Right forelimb (tissue), 1 donor: ENCODE results near the gene SCYGR1.
"Not testable (repeated sequence)": the region's sequence is repeated elsewhere in the genome, so short reads cannot be mapped to it uniquely, and the experiment has no call there.

Experiments
- DNase-seq: peaks from one replicate; pipeline ENCODE4 v3.0.0-alpha.2; 2018

Gene SCYGR1

GRCh38 chr2:227402321-227402720 lies 14.6 kb upstream of the SCYGR1 start:
- DNase-seq: no peak

- DNase-seq: no peak
Measured at GRCh38 chr2:227401550-227401949, 13.8 kb upstream of the SCYGR1 start.

- DNase-seq: no peak
Measured at GRCh38 chr2:227398684-227399670, 11.2 kb upstream of the SCYGR1 start.

- DNase-seq: no peak
Measured at GRCh38 chr2:227397562-227397961, 9.8 kb upstream of the SCYGR1 start.

GRCh38 chr2:227395556-227395955 lies 7.8 kb upstream of the SCYGR1 start:
- no peak for DNase-seq

DNA sequence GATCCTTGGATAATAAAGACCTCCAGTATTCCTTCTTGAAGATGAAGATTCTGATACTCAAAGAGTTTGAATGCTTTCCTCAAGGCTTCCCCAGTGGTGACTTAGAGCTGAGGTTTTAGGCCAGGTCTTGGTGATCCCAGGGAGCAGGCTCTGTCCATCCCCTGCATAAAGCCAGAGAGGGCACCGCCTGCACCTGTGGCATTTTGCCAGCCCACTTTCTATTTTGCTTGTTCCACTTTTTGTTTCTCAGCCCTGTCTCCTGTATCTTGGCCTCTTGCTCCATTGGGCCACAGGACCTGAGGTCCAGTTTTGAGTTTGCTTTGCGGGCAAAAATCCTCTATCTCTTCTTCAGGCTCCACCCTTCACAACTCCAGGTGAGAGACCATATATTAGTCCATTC lies 6.7 kb upstream of the SCYGR1 start:
- DNase-seq: no peak

DNA sequence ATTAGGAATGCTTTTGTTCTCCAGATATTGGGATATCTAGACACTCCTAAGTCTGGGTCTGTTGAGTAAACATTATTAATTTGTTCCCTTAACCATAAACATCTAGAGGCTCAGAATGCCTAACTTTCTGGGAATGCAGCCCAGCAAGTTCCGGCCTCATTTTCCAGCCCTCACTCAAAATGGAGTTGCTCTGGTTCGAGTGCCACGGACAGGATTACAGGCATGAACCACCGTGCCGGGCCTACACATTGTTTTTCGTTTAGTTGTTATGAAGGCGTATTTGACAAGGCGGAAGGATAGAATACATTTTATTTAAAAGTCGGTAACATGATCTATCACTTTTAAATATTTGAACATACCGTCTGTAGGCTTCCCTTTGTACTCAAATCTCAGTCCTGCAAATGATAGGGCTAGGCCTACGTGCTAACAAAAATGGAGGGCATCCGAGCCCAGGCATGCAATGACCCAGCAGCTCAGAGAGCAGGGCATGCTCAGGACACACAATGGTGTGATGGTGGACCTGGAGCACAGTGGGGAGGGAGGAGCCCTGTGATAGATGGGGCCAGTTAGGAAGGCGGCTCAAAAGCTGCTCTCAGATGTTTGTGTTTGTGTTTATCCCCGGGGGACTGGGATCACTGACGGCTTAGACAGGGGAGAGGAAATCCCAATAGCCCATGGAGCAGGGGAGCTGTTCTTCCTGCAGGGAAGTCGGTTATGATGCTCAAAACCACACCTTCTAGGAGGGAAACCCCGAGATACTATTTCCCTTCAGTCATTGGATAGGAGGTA lies 2.9 kb upstream of the SCYGR1 start:
- no peak for DNase-seq

DNA sequence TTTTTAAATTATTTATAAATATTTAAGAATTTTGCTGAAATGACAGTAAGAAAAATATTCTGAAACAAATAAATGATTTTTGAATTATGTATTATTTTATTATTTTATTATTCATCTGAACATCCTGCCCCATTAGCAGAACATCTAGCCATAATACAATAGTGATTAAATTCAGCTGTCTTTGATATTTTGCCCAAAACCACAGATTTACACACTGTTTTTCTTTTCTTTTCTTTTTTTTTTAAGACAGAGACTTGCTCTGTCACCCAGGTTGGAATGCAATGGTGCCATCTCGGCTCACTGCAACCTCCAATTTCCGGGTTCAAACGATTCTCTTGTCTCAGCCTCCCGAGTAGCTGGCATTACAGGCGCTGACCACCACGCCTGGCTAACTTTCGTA lies 1.9 kb upstream of the SCYGR1 start:
- DNase-seq: no peak

DNA sequence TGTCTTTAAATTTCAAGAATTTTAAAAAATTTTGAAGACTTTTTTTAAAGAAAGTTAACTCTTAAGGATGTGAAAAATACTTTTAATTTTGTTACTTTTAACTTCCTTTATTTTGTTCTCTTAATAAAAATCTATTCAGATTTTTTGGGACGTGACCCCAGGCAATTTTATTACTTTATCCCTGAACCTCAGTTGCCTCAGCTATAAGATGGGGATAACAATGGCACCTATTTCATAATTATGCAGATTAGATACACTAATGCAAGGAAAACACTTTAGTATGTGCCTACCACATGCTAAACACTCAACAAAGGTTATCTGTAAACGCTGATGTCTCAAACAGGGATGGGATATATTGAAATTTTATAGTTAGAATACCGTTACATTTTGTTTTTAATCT lies 1.5 kb upstream of the SCYGR1 start:
- DNase-seq: no peak

GRCh38 chr2:227388537-227389011 lies 825 bp upstream of the SCYGR1 start:
- no peak for DNase-seq

DNA sequence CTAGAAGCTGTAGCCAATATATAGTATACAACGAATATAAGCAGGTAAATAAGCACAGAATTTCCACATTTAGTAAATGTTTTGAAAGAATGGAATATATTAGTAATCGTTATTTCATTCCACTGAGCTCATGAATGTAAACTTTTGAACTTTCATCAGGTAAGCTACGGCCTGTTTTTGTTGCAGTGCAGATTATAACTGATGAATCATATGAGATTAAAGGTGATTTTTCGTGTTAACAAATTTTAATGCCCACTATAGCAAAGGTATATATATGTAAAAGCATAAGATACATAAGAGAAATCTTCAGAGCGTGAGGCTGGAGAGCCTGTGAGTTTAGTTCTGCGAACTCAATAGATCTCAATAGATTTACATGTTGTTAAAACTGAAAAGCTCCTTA lies 1.1 kb downstream of the SCYGR1 start:
- DNase-seq: no peak

- no peak for DNase-seq
Measured at GRCh38 chr2:227383686-227384085, 4.1 kb downstream of the SCYGR1 start.

GRCh38 chr2:227382241-227382835 lies 5.4 kb downstream of the SCYGR1 start:
- DNase-seq: not testable (repeated sequence)

DNA sequence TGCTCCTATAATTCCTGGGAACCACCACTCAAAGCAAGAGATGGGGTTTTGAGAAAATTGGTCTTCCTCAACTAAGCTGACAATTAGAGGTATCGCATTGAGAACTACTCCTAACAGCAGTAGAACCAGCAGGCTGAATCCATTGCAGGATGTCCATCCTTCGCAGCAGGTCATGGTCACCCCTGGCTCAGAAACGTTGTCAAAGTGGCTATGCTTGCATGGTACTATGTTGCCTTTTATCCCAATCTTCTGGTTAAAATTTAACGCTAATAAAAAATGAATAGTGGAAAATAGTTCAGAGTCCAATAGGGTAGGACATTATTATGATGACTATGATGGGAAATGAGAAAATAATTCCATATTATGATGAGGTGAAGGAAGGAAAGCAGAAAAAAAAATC lies 8.7 kb downstream of the SCYGR1 start, which contains the start of gene TM4SF20:
TSS of gene TM4SF20 (minus strand) at position 212 of the 400 bp plus-strand sequence. CDS start at position 174, 38 bp downstream.
- no peak for DNase-seq

DNA sequence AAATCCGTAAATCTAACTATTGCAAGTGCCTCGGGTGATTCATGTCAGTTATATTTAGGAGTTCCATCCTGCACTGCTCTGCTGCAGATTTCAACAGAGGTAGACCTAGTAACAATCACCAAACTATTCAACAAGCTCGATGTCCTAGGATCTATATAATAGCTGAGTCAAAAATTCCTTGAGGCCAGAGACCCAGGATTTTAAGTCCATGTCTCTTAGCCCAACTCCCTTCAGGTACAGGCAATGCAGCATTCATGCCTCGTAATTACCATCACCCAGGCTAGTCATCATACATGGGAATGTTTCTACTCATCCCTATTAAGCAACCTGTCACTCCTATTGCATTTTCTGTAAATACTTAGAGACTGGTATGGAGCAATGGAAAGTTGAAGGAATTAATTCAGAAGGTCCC lies 9.4 kb downstream of the SCYGR1 start:
- DNase-seq: no peak

DNA sequence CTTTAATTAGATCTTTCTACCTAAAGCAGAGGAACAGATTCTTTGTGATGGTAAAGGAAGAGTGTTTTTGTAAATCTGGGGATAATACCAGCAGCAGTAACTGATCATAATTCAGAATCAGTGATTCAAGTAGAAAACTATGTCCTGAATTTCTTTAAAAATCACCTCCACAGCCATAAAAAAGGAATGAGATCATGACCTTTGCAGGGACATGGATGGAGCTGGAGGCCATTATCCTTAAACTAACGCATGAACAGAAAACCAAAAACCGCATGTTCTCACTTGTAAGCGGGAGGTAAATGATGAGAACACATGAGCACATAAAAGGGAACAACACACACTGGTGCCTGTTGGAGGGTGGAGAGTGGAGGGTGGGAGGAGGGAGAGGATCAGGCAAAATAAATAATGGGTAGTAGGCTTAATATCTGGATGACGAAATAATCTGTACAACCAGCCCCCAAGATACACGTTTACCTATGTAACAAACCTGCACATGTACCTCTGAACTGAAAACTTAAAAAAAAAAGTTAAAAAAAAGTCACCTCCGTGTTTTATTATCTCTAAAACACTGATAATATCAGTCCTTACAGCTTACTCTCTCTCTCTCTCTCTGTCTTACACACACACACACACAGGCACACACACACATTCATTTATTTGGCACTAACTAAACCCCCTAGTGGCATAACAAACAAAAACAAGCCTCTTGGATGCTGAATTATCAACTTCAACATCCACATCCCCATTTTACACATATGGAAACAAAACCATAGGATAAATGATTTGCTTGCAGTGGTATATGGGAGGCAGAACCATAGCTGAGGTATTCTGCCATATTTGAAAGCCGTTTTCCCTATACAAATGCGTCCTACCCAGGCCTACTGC lies 10.0 kb downstream of the SCYGR1 start:
- no peak for DNase-seq

DNA sequence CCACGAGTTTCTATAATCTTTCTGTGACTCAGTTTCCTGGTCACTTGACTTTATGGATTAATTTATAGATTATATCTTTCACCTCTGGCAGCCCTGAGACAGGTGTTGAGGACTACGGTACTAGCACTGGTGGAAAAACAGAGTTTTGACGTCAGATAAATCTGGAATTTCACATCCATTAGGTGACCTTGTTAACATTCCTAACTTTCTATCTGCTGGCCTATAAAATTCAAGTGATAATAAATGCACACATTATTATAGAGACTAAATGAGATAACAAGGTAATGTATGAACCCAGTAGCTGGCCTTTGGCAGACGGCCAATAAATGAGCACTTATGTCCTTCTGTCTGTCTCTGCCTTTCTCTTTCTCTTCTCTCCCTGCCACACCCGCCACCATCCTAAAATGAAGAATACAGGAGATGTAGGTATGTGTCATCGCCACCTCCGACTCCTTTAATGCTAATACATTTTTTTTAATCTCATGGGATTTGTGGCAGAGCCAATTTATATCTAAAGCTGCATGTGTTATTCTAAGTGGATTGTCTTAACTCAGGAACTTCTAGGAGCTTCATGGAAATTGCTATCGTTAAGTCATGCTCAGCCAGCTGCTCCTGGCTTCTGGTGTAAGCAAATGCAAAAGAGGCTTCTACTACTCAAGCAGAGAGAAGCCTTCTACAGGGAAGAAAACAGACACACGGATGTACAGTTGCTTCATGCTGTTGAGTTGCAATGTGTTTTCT lies 10.9 kb downstream of the SCYGR1 start:
- no peak for DNase-seq

DNA sequence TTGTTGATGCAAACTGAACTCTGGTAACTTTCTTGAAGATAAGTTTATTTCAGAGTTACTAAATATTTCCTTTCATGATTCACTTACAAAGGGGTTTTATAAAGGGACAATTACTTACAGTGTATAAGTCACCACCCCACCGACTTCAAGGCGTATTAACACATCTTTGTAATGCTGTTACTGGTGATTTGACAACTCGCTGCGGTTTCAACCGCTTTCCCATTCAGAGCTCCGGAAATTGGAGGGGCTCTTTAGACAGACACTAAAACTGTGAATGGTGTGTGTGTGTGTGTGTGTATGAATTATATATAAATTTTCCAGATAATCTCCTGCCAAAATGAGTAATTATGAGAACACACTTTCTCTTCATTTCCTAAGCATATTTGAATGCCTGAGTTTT lies 13.6 kb downstream of the SCYGR1 start:
- no peak for DNase-seq

DNA sequence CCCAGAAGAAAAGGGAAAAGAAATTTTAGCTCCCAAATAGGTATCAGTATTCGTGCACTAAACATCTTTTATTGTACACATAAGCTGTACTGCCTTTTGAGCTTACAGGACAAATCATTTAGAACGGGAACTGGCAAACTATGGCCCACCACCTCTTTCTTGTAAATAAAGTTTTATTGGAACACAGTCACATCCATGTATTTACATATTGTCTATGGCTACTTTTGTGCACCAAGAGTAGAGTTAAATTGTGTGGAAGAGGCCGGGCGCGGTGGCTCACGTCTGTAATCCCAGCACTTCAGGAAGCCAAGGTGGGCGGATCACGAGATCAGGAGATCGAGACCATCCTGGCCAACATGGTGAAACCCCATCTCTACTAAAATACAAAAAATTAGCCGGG lies 14.4 kb downstream of the SCYGR1 start:
- no peak for DNase-seq

- DNase-seq: no peak
Measured at GRCh38 chr2:227370791-227371312, 16.9 kb downstream of the SCYGR1 start.

DNA sequence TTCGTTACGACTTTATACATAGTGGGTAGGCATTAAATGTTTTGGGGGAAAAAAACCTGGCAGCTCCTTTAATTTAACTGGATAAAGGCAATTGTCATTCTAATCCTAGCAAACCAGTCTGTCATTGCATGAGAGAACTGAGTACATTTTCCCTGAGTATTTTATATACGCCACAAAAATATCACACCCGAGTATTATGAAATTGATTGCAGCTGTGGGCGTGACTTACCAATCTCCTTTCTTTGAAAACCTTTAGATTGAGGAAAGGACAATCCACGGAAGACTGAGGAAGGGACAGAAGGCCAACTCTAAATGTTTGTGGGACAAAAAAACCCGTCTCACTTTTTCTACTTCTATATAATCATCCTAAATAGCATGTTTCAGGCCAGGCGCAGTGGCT lies 17.7 kb downstream of the SCYGR1 start:
- no peak for DNase-seq
